H1 (cell line): ENCODE results near the gene KCND3. TPM values are rescaled to one million over a fixed set of nuclear protein-coding genes. Genes with fewer than 3 reads are reported as not detected.

Experiments used
- CEBPB ChIP-seq: IDR thresholded peaks from 2 replicates; pipeline ENCODE4 v1.6.1; 2012; ENCODE audit warnings: low read depth, low read length
- POLR2A ChIP-seq, 2 experiments: IDR thresholded peaks; 1 replicate in 1 of 2; 2 replicates in 1 of 2; pipeline ENCODE4 v1.6.1; 2011; ENCODE audit warnings: low read depth in 2 of 2, low read length in 2 of 2, mild to moderate bottlenecking in 2 of 2; ENCODE audit errors: control extremely low read depth in 1 of 2
- POU5F1 ChIP-seq: IDR thresholded peaks from 2 replicates; pipeline ENCODE4 v1.6.1; 2011; ENCODE audit warnings: low read depth, mild to moderate bottlenecking, low read length, moderate library complexity
- TAF1 ChIP-seq: IDR thresholded peaks from 2 replicates; pipeline ENCODE4 v1.6.1; 2011; ENCODE audit warnings: mild to moderate bottlenecking, low read depth, low read length
- polyA plus RNA-seq, 7 experiments: library from polyadenylated mRNA; depleted of rRNA in 3 of 7; stranded (reverse) in 5 of 7; unstranded in 2 of 7; fragments of >200 nt in 5 of 7; fragments of 200-250 nt in 2 of 7; gene quantifications; 1 replicate in 5 of 7; 2 replicates in 1 of 7; 4 replicates in 1 of 7; pipeline versions ENCODE4 v1.2.1 to v1.2.3, GENCODE V29; 2011 to 2013; ENCODE audit warnings: missing spikeins in 2 of 7, mixed read lengths in 2 of 7
- total RNA-seq: library from RNA; stranded (reverse); fragmentation: NEBNext Ultra II Directional; extraction: Animal tissue kit (Norgen Biotek cat#: 25700); gene quantifications from 2 replicates; pipeline ENCODE4 v1.2.1, GENCODE V29; 2021
- TF ChIP-seq, protein P1 (sequence below): fragments of 300-600 bp; sonication (generic); IDR thresholded peaks from 2 replicates; pipeline ENCODE4 v1.7.1; 2012; ENCODE audit warnings: low read length, moderate library complexity, mild to moderate bottlenecking, inconsistent platforms; ENCODE audit not compliant: insufficient replicate concordance
- TF ChIP-seq, protein P2 (sequence below): IDR thresholded peaks from 2 replicates; pipeline ENCODE4 v1.6.1; 2011; ENCODE audit warnings: low read depth, mild to moderate bottlenecking, low read length; ENCODE audit not compliant: insufficient read depth

KCND3 gene
- total and polyA plus RNA-seq, 2 of the 8 experiments (the other 6 are each of a cell fraction or from before 2014, with no cell fraction given): 0.14 to 0.48 TPM

DNA sequence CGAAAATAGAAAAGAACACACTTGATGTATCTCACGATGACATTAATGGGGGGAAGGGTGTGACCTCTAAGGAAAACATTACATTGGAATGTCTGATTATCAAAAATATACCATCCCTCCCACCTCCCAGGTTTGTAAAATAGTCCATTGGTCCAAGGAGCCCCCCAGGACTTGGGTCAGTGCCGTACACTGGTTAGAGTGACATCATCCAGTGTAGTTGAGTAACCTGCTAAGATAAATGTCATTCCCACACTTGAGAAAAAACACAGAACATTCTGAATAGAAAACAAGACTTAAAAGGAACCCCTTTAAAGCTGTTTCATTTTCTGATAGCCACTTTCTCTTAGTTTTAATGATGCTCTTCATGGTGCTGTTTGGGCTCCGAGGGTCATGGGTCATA lies 218.6 kb downstream of the KCND3 start (continued):
- TF ChIP-seq, protein P1, sequence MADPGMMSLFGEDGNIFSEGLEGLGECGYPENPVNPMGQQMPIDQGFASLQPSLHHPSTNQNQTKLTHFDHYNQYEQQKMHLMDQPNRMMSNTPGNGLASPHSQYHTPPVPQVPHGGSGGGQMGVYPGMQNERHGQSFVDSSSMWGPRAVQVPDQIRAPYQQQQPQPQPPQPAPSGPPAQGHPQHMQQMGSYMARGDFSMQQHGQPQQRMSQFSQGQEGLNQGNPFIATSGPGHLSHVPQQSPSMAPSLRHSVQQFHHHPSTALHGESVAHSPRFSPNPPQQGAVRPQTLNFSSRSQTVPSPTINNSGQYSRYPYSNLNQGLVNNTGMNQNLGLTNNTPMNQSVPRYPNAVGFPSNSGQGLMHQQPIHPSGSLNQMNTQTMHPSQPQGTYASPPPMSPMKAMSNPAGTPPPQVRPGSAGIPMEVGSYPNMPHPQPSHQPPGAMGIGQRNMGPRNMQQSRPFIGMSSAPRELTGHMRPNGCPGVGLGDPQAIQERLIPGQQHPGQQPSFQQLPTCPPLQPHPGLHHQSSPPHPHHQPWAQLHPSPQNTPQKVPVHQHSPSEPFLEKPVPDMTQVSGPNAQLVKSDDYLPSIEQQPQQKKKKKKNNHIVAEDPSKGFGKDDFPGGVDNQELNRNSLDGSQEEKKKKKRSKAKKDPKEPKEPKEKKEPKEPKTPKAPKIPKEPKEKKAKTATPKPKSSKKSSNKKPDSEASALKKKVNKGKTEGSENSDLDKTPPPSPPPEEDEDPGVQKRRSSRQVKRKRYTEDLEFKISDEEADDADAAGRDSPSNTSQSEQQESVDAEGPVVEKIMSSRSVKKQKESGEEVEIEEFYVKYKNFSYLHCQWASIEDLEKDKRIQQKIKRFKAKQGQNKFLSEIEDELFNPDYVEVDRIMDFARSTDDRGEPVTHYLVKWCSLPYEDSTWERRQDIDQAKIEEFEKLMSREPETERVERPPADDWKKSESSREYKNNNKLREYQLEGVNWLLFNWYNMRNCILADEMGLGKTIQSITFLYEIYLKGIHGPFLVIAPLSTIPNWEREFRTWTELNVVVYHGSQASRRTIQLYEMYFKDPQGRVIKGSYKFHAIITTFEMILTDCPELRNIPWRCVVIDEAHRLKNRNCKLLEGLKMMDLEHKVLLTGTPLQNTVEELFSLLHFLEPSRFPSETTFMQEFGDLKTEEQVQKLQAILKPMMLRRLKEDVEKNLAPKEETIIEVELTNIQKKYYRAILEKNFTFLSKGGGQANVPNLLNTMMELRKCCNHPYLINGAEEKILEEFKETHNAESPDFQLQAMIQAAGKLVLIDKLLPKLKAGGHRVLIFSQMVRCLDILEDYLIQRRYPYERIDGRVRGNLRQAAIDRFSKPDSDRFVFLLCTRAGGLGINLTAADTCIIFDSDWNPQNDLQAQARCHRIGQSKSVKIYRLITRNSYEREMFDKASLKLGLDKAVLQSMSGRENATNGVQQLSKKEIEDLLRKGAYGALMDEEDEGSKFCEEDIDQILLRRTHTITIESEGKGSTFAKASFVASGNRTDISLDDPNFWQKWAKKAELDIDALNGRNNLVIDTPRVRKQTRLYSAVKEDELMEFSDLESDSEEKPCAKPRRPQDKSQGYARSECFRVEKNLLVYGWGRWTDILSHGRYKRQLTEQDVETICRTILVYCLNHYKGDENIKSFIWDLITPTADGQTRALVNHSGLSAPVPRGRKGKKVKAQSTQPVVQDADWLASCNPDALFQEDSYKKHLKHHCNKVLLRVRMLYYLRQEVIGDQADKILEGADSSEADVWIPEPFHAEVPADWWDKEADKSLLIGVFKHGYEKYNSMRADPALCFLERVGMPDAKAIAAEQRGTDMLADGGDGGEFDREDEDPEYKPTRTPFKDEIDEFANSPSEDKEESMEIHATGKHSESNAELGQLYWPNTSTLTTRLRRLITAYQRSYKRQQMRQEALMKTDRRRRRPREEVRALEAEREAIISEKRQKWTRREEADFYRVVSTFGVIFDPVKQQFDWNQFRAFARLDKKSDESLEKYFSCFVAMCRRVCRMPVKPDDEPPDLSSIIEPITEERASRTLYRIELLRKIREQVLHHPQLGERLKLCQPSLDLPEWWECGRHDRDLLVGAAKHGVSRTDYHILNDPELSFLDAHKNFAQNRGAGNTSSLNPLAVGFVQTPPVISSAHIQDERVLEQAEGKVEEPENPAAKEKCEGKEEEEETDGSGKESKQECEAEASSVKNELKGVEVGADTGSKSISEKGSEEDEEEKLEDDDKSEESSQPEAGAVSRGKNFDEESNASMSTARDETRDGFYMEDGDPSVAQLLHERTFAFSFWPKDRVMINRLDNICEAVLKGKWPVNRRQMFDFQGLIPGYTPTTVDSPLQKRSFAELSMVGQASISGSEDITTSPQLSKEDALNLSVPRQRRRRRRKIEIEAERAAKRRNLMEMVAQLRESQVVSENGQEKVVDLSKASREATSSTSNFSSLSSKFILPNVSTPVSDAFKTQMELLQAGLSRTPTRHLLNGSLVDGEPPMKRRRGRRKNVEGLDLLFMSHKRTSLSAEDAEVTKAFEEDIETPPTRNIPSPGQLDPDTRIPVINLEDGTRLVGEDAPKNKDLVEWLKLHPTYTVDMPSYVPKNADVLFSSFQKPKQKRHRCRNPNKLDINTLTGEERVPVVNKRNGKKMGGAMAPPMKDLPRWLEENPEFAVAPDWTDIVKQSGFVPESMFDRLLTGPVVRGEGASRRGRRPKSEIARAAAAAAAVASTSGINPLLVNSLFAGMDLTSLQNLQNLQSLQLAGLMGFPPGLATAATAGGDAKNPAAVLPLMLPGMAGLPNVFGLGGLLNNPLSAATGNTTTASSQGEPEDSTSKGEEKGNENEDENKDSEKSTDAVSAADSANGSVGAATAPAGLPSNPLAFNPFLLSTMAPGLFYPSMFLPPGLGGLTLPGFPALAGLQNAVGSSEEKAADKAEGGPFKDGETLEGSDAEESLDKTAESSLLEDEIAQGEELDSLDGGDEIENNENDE: no peak
- TF ChIP-seq CEBPB (no peak), POLR2A (IDR thresholded peaks at IDR 0.05; ENCODE audit: control extremely low read depth in 1 of 2, low read depth in 2 of 2, low read length in 2 of 2) (no peak), TAF1 (no peak), POU5F1 (no peak)
- TF ChIP-seq, protein P2, sequence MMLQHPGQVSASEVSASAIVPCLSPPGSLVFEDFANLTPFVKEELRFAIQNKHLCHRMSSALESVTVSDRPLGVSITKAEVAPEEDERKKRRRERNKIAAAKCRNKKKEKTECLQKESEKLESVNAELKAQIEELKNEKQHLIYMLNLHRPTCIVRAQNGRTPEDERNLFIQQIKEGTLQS: no peak
